Amygdala (tissue), 56 donors: ENCODE measurements around the gene IPCEF1.
"Not testable (repeated sequence)": the region's sequence is repeated elsewhere in the genome, so short reads cannot be mapped to it uniquely, and the experiment has no call there.

Experiments used
- DNase-seq, 56 donors: peaks; one replicate each; lab custom pipeline; 2025; lab: John Stamatoyannopoulos, UW

The IPCEF1 gene

GRCh38 chr6:154229786-154230185 is 126.8 kb downstream of the IPCEF1 start:
- DNase-seq = no peak

- no peak for DNase-seq
Observed at GRCh38 chr6:154228521-154228905, 128.1 kb downstream of the IPCEF1 start.

- DNase-seq = no peak
Observed at GRCh38 chr6:154227862-154228520, 128.6 kb downstream of the IPCEF1 start.

- no peak for DNase-seq
Observed at GRCh38 chr6:154226461-154226860, 130.1 kb downstream of the IPCEF1 start.

- no peak for DNase-seq
Observed at GRCh38 chr6:154223296-154223695, 133.3 kb downstream of the IPCEF1 start.

GRCh38 chr6:154222716-154223115 is 133.9 kb downstream of the IPCEF1 start:
- DNase-seq = no peak

- no peak for DNase-seq
Observed at GRCh38 chr6:154219250-154219649, 137.4 kb downstream of the IPCEF1 start.

GRCh38 chr6:154218787-154219186 is 137.8 kb downstream of the IPCEF1 start:
- no peak for DNase-seq

GRCh38 chr6:154218301-154218700 is 138.3 kb downstream of the IPCEF1 start:
- DNase-seq = peak in 3 of 56 donors; percentile 4 to 22 (median 8)

GRCh38 chr6:154213782-154214181 is 142.8 kb downstream of the IPCEF1 start:
- peak in 2 of 56 donors; percentile 11 to 18 for DNase-seq

GRCh38 chr6:154210678-154211077 is 145.9 kb downstream of the IPCEF1 start:
- DNase-seq = no peak

- no peak for DNase-seq
Observed at GRCh38 chr6:154209555-154209954, 147.0 kb downstream of the IPCEF1 start.

- no peak for DNase-seq
Observed at GRCh38 chr6:154206996-154207395, 149.6 kb downstream of the IPCEF1 start.

- DNase-seq = no peak
Observed at GRCh38 chr6:154206141-154206540, 150.5 kb downstream of the IPCEF1 start.

- DNase-seq = no peak
Observed at GRCh38 chr6:154202958-154203357, 153.6 kb downstream of the IPCEF1 start.

- DNase-seq = no peak
Observed at GRCh38 chr6:154202339-154202738, 154.3 kb downstream of the IPCEF1 start.

GRCh38 chr6:154201688-154202087 is 154.9 kb downstream of the IPCEF1 start:
- not testable (repeated sequence) for DNase-seq

- no peak for DNase-seq
Observed at GRCh38 chr6:154197196-154197860, 159.3 kb downstream of the IPCEF1 start.

- DNase-seq = no peak
Observed at GRCh38 chr6:154196333-154196885, 160.2 kb downstream of the IPCEF1 start.

GRCh38 chr6:154187714-154188113 is 168.9 kb downstream of the IPCEF1 start:
- no peak for DNase-seq

- DNase-seq = no peak
Observed at GRCh38 chr6:154187203-154187602, 169.4 kb downstream of the IPCEF1 start.

- no peak for DNase-seq
Observed at GRCh38 chr6:154179434-154179833, 177.2 kb downstream of the IPCEF1 start.
